Activated B cell treated with CpG ODN at 0.5 μM for 24 hours (primary cell): Measurements from ENCODE around the gene HPS4. TPM values are rescaled to one million over a fixed set of nuclear protein-coding genes. Genes with fewer than 3 reads are reported as not detected.
"Not testable (repeated sequence)": the region's sequence is repeated elsewhere in the genome, so short reads cannot be mapped to it uniquely, and the experiment has no call there.

Source experiments
- ATAC-seq: fragments of 200-7000 bp; cut with Tn5 transposase; one replicate; pipeline ENCODE4 v1.10.0; 2021; ENCODE audit warnings: low read depth, mild to moderate bottlenecking, moderate library complexity
- CTCF ChIA-PET: fragments of 350-600 bp; sonication (Branson Sonifier 250); formaldehyde crosslinking; loops from one replicate; lab custom pipeline; 2021; ENCODE audit warnings: antibody characterized with exemption; lab: Charles Lee
- POLR2A ChIA-PET: fragments of 350-600 bp; sonication (Branson Sonifier 250); formaldehyde crosslinking; loops from one replicate; lab custom pipeline; 2021; ENCODE audit warnings: antibody characterized with exemption; lab: Charles Lee
- DNase-seq: peaks from one replicate; pipeline ENCODE4 v3.0.0; 2022
- H3K27ac Mint-ChIP-seq: one replicate; pipeline ENCODE4 v1.8.0; 2020; ENCODE audit warnings: mixed read lengths
- H3K27me3 Mint-ChIP-seq: one replicate; pipeline ENCODE4 v1.8.0; 2021; ENCODE audit warnings: mixed read lengths
- H3K36me3 Mint-ChIP-seq: one replicate; pipeline ENCODE4 v1.8.0; 2021; ENCODE audit warnings: low read depth, mixed read lengths
- H3K4me1 Mint-ChIP-seq: one replicate; pipeline ENCODE4 v1.8.0; 2021; ENCODE audit warnings: mixed read lengths
- H3K4me3 Mint-ChIP-seq: one replicate; pipeline ENCODE4 v1.8.0; 2020; ENCODE audit warnings: mild to moderate bottlenecking, mixed read lengths
- H3K9me3 Mint-ChIP-seq: one replicate; pipeline ENCODE4 v1.8.0; 2020; ENCODE audit warnings: mixed read lengths
- intact Hi-C: fragments of 100-400 bp; cut with micrococcal nuclease; formaldehyde crosslinking; loops from one replicate; pipeline ENCODE4 v1.15.1; 2024
- total RNA-seq: library from RNA; stranded (reverse); gene quantifications from 2 replicates; pipeline ENCODE4 v1.2.3, GENCODE V29; 2022
- TF ChIP-seq, protein P1 (sequence below): fragments of 200-600 bp; IDR thresholded peaks from one replicate; pipeline ENCODE4 v1.8.0; 2022; ENCODE audit warnings: antibody characterized with exemption, mild to moderate bottlenecking

The HPS4 gene
- total RNA-seq, result 45.3 and 51.6 TPM in 2 replicates

GRCh38 chr22:26483439-26484359, at the start of gene HPS4, which contains the start of gene SRRD:
HPS4 (minus strand) TSS chr22:26483783; CDS start chr22:26481762, 2,021 bp downstream.
SRRD (plus strand) TSS chr22:26483877; CDS start chr22:26483891, 14 bp downstream.
- DNase-seq (peak; percentile 98), ATAC-seq (peak; percentile 80)
- no peaks in the 10 kb centered on the region for H3K9me3 Mint-ChIP-seq
- POLR2A ChIA-PET, result interaction anchor here (0.6 to 4.0 kb wide), 24 partner anchors 10 to 1928 kb away, joined by 3 to 37 read pairs (median 5); partner anchors contain the start of genes PITPNB, SNRPD3 and TFIP11
- CTCF ChIA-PET, result interaction anchor here (0.9 to 2.3 kb wide), 4 partner anchors 19 to 184 kb away, joined by 3 to 9 read pairs (median 4); no protein-coding TSS in a partner anchor
- H3K4me3 Mint-ChIP-seq, result peak within 1 kb of the TSS; percentile 91
- intact Hi-C loops, result loop anchor here (1.0 to 5.0 kb wide), 4 partner anchors 29 to 1319 kb away; partner anchors contain the start of genes ASPHD2, MN1 and TFIP11
- no peaks in the 10 kb centered on the region for H3K27me3 Mint-ChIP-seq
- peak within 1 kb of the TSS; percentile 94 for H3K27ac Mint-ChIP-seq
- H3K4me1 Mint-ChIP-seq, result peaks cover 67% of the 10 kb centered on the region
- TF ChIP-seq, protein P1, sequence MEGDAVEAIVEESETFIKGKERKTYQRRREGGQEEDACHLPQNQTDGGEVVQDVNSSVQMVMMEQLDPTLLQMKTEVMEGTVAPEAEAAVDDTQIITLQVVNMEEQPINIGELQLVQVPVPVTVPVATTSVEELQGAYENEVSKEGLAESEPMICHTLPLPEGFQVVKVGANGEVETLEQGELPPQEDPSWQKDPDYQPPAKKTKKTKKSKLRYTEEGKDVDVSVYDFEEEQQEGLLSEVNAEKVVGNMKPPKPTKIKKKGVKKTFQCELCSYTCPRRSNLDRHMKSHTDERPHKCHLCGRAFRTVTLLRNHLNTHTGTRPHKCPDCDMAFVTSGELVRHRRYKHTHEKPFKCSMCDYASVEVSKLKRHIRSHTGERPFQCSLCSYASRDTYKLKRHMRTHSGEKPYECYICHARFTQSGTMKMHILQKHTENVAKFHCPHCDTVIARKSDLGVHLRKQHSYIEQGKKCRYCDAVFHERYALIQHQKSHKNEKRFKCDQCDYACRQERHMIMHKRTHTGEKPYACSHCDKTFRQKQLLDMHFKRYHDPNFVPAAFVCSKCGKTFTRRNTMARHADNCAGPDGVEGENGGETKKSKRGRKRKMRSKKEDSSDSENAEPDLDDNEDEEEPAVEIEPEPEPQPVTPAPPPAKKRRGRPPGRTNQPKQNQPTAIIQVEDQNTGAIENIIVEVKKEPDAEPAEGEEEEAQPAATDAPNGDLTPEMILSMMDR, result no peak
- H3K36me3 Mint-ChIP-seq, result peaks cover 34% of the 10 kb centered on the region

- POLR2A ChIA-PET, result no interaction called here
- Mint-ChIP-seq H3K4me3 (no peak overlapping the region), H3K27ac (no peak overlapping the region), H3K27me3 (no peaks in the 10 kb centered on the region), H3K36me3 (peaks cover 58% of the 10 kb centered on the region), H3K9me3 (no peaks in the 10 kb centered on the region), H3K4me1 (peaks cover 24% of the 10 kb centered on the region)
- ATAC-seq (no peak), DNase-seq (no peak)
- intact Hi-C loops, result no loop called here
- TF ChIP-seq, protein P1, result no peak
- CTCF ChIA-PET, result no interaction called here
Measured at GRCh38 chr22:26529345-26529744, 45.8 kb upstream of the HPS4 start.

- H3K4me3 Mint-ChIP-seq, POLR2A ChIA-PET, DNase-seq, H3K27me3 Mint-ChIP-seq, CTCF ChIA-PET, H3K27ac Mint-ChIP-seq, intact Hi-C loops, H3K9me3 Mint-ChIP-seq, ATAC-seq: not testable (repeated sequence)
- Mint-ChIP-seq H3K36me3 (peaks cover 58% of the 10 kb centered on the region), H3K4me1 (peaks cover 23% of the 10 kb centered on the region)
Measured at GRCh38 chr22:26528518-26528917, 44.9 kb upstream of the HPS4 start.

DNA sequence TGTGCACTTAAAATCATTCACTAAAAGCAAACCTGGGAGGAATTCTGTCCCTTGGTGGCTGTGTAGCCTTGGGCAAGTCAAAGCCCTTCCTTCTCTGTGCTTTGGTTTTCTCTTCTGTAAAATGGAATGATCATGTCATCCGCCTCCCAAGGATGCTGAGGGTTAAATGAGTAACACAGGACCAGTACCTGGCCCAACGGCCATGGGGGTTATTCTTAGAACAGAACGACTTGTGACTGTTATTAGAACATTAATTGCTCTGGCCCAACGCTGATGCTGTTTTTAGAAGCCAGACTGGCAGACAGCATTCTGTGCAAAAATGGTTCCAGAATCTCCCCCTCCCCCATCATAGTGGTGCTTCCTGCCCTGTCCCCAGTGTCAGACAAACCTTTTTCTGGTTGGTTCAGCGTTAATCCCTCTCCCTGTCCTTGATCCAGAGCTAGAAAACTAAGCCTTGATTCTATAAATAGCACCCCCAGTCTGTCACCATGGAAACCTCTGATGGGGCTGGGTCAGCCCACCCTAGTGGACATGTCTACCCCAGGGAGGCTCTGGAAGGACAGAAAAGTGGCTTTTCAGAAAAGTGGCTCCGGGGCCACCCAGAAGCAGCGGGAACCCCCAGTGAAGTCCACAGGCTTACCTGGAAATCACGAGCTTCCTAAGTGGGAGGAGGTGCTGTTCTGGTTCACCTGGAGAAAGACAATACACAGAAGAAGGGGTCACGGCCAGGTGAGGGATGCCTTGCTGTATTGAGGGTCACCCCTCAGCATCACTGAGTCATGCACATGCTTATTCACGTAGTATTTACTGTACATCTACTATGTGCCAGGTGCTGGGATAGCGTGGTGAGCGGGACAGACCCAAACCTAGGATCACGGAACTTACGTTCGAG, 44.2 kb upstream of the HPS4 start:
- Mint-ChIP-seq H3K4me3 (no peak overlapping the region), H3K27me3 (no peaks in the 10 kb centered on the region), H3K36me3 (peaks cover 57% of the 10 kb centered on the region), H3K27ac (no peak overlapping the region), H3K9me3 (no peaks in the 10 kb centered on the region), H3K4me1 (peaks cover 18% of the 10 kb centered on the region)
- ChIA-PET POLR2A (no interaction called here), CTCF (no interaction called here)
- intact Hi-C loops, result no loop called here
- TF ChIP-seq, protein P1, result no peak
- DNase-seq, result no peak
- no peak for ATAC-seq

- H3K27ac Mint-ChIP-seq, result no peak overlapping the region
- peaks cover 58% of the 10 kb centered on the region for H3K36me3 Mint-ChIP-seq
- ATAC-seq (no peak), DNase-seq (no peak)
- H3K4me3 Mint-ChIP-seq, result no peak overlapping the region
- TF ChIP-seq, protein P1, result no peak
- H3K27me3 Mint-ChIP-seq, result no peaks in the 10 kb centered on the region
- no peaks in the 10 kb centered on the region for H3K9me3 Mint-ChIP-seq
- H3K4me1 Mint-ChIP-seq, result peaks cover 11% of the 10 kb centered on the region
- CTCF ChIA-PET, result no interaction called here
- POLR2A ChIA-PET, result no interaction called here
- intact Hi-C loops, result no loop called here
Measured at GRCh38 chr22:26527167-26527566, 43.6 kb upstream of the HPS4 start.
